Stimulated activated naive CD8-positive, alpha-beta T cell treated with anti-CD3 and anti-CD28 coated beads, Interleukin-15, Interleukin-2, amounts not matched to agents 100 U/mL and 50 U/mL, for 24 hours (primary cell): ENCODE measurements around the gene LRPAP1.

Source experiments
- ATAC-seq: fragments of 150-1000 bp; cut with Tn5 transposase; one replicate; pipeline ENCODE4 v1.10.0; 2021
- DNase-seq: peaks from one replicate; pipeline ENCODE4 v3.0.0; 2021

LRPAP1 gene

DNA sequence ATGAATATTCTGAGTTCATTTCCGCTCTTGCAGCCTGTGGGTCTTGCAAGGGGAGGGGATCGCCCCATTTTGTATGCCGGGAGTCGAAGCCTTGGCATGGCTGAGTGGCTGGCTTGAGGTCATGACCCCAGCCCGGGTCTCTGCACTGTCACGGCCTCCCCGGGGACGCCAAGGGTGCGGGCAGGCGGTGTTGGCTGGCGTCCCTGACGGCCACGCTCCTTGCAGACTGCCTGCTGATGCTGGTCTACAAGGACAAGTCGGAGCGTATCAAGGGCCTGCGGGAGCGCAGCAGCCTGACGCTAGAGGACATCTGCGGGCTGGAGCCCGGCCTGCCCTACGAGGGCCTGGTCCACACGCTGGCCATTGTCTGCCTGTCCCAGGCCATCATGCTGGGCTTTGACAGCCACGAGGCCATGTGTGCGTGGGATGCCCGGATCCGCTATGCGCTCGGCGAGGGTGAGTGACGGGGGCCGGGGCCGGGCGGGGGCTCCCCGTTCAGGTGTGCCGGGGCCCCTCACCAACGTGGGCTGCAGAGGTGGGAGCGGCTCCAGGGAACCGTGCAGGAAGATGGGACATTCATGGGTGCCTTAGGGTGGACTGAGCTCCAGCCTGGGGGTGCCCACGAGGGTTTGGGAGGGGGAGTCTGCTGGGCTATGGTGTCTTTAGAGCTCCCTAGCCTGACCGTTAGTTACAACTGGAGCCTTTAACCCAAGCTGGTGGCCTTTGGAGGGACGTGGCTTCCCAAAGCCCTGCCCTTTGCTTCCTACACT is 58.9 kb downstream of the LRPAP1 start:
- ATAC-seq: no peak
- no peak for DNase-seq

DNA sequence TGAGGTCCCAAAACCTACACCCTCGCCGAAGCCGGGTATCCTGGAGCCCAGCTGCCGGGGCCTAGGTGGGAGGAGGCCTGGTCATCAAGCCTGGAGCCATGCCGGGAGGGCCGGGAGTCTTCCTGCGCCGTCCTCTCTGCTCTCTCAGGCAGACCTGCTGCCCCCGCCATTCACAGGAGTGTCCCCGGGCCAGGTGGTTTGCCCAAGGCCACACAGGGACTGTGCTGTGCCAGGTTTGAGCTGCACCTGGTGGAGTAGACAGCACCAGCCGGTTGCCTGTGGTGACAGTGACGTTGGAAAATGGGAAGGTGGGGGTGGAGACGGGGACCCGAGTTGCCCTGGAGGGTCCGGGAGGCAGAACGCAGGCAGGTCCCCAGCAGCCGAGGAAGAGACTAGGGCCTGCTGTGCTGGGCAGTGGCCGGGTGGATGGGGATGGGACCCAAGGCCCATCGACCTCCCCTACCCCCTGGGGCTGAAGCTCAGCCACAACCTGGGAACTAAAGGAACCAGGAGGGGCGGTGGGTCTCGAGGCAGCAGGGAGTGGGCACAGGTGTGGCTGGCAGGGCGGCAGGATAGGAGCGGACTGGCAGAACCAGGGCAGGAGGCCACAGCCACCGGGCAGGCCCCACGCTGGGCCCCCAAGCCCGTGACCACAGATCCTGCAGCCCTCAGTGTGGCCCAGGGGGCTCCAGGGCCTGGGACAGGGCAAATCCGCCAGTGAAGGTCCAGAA is 59.6 kb downstream of the LRPAP1 start:
- ATAC-seq (no peak), DNase-seq (no peak)

DNA sequence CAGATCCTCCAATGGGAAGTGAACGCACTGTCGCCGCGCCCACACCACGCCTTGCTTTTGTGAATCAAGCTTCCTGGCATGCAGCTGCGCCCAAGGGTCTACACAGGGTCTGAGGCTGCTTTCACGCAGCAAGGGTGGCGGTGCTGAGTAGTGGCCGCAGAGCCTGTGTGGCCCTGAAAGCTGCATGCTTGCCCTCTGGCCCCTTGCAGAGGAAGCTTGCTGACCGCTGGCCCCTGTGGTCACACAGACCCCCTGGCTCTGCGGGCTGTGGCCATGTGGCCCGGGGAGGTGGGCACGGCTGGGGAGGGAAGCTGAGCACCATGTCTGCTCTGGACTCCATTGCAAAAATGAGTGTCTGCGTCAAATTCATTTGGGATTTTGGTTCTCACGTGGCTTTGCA is 60.3 kb downstream of the LRPAP1 start:
- DNase-seq (no peak), ATAC-seq (no peak)

DNA sequence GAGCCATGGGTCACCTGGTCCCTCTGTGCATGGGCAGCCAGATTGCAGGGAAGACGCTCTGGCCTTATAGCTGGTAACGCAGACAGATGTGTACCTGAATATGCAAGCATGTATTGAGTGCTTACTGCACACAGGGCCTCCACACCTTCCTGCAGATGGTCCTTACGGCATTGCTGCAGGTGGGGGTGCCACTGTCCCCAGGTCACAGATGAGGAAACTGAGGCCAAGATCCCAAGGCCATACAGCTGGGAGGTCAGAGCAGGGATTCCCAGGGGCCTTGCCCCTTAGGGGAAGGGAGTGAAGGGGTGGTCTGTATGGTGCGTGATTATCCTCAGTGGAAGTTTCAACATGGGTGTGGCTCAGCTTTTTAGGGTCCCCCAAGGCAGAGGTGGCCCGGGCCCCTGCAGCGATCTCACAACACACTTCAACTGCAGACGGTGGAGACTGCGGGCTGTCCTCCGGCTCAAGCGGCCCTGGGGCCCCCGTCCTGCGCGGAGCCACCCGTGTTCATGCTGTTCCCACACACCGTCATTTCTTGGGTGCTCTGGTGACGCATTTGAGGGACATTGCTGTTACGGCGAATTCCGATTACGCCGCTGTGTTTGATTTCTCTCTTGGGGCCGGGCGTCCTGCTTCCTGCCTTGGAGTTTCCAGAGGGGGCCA is 61.0 kb downstream of the LRPAP1 start:
- ATAC-seq: no peak
- DNase-seq: no peak

- DNase-seq (no peak), ATAC-seq (no peak)
Observed at GRCh38 chr4:3470244-3471097, 61.8 kb downstream of the LRPAP1 start.

DNA sequence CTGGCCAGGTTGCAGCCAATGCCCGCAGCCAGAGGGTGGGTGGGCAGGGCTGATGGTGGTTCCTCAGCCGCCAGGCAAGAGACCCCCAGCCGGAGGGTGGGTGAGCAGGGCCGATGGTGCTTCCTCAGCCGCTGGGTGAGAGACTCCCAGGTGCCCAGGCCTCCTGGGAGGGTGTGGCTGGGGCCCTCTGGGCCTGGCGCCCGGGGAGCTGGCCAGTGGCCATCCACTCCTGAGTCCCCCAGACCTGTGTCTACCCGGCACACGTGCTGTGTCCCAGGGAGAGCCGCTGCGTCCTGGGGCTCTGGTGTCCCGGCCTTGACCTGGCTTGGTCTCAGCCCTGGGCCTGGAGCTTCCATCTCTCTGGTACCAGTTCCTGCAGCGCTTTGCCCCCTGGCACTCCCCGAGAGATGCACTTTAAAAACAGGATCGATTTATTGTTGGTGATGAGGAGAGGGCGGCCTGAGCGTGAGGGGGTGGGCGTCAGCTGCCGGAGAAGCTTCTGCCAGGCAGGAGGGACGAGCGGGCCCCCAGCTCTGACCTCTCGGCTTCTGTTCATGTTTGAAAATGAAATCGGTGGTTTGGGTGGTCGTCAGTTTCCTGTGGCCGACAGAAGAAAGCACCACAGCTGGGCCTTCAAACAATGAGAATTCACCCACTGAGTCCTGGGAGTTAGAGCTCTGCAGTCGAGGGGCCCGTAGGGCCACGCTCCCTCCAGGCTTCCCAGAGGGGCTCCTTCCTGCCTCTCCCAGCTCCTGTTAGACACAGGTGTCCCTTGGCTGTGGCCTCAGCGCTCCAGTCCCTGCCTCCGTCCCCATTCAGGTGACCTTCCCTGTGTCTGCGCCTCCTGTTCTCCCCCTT is 62.6 kb downstream of the LRPAP1 start:
- DNase-seq (no peak), ATAC-seq (no peak)

DNA sequence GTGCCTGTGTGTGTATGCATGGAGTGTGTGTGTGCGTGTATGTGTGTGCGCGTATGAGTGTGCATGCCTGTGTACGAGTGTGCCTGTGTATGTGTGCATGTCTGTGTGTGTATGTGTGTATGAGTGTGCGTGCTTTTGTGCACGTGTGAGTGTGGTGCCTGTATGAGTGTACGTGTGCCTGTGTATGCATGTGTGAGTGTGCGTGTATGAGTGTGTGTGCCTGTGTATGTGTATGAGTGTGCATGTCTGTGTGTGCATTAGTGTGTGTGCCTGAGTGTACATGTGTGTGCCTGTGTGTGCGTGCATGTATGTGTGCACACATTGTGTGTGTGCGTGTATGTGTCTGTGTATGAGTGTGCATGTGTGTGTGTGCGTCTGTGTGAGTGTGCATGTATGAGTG is 63.4 kb downstream of the LRPAP1 start:
- DNase-seq (no peak), ATAC-seq (no peak)

- ATAC-seq (no peak), DNase-seq (no peak)
Observed at GRCh38 chr4:3468154-3468553, 64.1 kb downstream of the LRPAP1 start.

- DNase-seq: no peak
- ATAC-seq: no peak
Observed at GRCh38 chr4:3467601-3468031, 64.6 kb downstream of the LRPAP1 start.

- no peak for DNase-seq
- no peak for ATAC-seq
Observed at GRCh38 chr4:3466691-3467600, 65.3 kb downstream of the LRPAP1 start.

DNA sequence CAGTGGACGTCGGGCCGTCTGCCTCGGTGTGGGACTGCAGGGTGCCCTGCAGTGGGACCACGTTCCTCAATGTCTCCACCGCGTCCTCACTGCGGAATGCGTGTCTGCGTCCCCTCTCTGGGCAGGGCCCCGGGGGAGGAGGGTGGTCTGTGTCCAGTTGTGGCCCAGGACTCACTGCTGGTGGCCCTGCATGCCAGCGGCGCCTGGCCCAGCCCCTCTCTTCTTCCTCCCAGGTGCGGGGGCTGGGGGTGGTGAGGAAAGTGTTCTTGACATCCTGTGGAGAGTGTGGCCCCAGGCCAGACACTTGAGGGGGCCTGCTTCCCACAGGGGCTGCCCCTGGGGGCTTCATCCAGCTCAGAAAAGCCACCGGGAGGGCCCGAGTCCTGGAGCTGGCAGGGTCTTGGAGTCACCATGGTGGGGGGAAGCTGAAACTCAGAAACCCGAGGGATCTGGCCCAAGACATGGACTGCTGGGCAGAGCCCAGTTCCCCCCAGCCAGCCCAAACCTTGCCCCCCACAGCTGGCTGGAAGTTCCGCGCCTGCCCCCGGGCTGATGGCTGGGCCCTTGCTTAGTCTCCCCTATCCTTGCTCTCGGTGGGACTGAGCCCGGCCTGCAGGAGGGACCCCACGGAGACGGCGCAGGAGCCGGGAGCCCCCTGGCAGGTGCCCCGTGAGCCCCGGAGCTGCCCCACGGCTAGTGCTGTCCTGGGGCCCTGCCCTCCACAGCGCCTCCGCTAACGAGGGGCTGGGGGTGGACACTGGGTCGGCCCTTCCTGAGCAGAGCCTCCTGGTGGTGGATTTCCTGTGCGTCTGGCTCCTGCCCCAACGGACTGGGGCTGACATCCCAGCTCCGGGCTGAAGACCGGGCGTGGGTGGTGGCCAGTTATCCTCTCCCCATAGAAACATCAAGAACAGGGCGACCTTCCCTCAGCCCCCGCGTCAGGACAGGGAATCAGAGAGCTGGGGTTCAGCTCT is 66.2 kb downstream of the LRPAP1 start:
- DNase-seq (no peak), ATAC-seq (no peak)

DNA sequence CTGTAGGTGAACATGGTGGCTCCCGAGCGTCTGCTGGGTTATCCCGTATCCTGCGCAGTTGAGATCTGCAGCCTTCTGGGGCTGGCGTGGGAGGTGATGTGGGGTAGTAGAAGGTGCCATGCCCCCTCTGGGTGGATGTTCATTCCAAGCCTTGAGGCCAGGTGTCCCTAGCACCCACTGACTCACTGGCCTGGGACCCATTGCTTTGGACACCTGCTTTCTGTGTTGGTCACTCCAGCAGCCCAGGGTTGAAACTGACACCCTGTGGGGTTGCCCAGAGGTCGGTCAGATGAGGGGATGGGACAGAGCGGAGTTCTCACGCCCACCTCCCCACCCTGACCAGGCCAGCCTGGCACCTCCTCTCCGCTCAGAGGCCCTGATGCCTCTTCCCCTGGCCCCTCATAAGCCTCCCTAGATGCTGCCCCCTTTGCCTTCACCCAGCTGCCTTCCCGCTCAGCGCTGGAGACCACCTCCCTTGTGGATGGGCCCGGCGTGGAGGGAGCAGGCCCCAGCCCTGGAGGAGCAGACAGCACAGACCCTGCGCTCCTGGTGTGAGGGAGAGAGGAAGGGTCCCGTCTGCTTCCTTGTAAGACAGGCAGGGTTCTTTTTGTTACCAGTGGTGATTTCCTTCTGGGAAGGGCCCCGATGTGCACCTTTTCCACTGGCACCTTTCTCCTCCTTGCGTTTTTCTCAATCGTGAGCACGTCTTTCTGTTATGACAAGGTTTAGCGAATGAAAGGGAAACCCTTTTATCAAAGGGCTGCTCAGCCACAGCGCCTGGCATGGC is 67.1 kb downstream of the LRPAP1 start:
- DNase-seq: no peak
- ATAC-seq: no peak

- ATAC-seq (no peak), DNase-seq (no peak)
Observed at GRCh38 chr4:3464349-3464905, 67.8 kb downstream of the LRPAP1 start.

DNA sequence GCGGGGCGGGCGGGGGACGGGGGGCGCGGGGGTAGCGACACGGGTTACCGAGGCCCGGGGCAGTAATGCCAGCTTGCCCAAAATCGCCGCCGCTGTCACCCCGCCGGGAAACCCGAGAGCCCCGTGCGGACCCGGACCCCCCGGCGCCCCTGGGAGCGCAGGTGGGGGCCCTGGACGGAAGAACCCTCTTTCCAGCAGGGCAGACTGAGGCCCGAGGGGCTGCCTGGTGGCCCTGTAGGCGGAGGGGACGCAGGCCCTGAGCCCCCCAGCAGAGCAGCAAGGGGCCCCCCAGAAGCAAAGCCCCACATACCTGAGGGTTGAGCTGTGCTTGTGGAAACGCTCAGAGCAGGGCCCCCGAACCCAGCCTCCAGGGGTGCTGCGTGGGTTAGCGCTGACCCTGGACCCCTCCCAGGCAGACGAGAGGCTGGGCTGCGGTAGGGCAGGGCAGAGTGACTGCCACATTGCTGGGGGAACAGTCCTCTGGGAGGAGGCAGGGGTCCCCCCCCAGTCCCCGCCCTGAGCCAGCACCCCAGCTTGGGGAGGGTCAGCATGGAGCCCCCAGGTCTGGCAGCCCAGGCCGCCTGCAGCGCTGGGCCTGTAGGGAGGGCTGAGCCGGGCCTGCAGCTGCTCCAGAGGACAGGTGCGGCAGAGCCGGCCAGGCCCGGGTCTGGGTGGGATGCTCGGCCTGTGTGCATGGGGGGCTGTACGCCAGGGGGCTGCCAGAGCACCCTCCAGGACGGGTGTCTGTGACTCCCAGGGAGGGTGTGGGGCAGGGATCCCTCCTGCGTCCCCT is 68.5 kb downstream of the LRPAP1 start:
- ATAC-seq: no peak
- no peak for DNase-seq

GRCh38 chr4:3462790-3463415 is 69.3 kb downstream of the LRPAP1 start, which contains the start of gene DOK7:
TSS of gene DOK7 (plus strand) at chr4:3463306. CDS start at chr4:3463376, 70 bp downstream.
- ATAC-seq (no peak), DNase-seq (no peak)

- ATAC-seq (no peak), DNase-seq (no peak)
Observed at GRCh38 chr4:3462321-3462789, 69.9 kb downstream of the LRPAP1 start.
